NB4 (cell line): ENCODE data around the gene CMC4.

Experiments
- MAX ChIP-seq: IDR thresholded peaks from 2 replicates; pipeline ENCODE4 v1.6.1; 2011; ENCODE audit warnings: low read depth, low read length
- MYC ChIP-seq: IDR thresholded peaks from 2 replicates; pipeline ENCODE4 v1.6.1; 2011; ENCODE audit warnings: low read depth, low read length
- POLR2A ChIP-seq: IDR thresholded peaks from 2 replicates; pipeline ENCODE4 v1.6.1; 2011; ENCODE audit warnings: mild to moderate bottlenecking; ENCODE audit not compliant: insufficient read length; ENCODE audit errors: extremely low read depth

- no peak for TF ChIP-seq MYC
- TF ChIP-seq POLR2A = no peak
- TF ChIP-seq MAX = no peak
Observed at GRCh38 chrX:155113097-155113496, 42.2 kb upstream of the CMC4 start.
